Choroid plexus epithelial cell (primary cell): Measurements from ENCODE around the gene TXNRD3.
"Not testable (repeated sequence)": the region's sequence is repeated elsewhere in the genome, so short reads cannot be mapped to it uniquely, and the experiment has no call there.

ENCODE experiments used
- DNase-seq: peaks from one replicate; pipeline ENCODE4 v3.0.0-alpha.2; 2010; ENCODE audit warnings: low read depth
- H3K4me3 ChIP-seq: 2 replicates; pipeline ENCODE4 v1.5.1; 2011; ENCODE audit warnings: low read depth, mild to moderate bottlenecking, control low read depth, low read length, moderate library complexity
- CTCF ChIP-seq: conservative IDR thresholded peaks from 2 replicates; pipeline ENCODE4 v1.5.1; 2011; ENCODE audit warnings: low read depth, mild to moderate bottlenecking, control low read depth, inconsistent platforms, low read length, moderate library complexity

The TXNRD3 gene

DNA sequence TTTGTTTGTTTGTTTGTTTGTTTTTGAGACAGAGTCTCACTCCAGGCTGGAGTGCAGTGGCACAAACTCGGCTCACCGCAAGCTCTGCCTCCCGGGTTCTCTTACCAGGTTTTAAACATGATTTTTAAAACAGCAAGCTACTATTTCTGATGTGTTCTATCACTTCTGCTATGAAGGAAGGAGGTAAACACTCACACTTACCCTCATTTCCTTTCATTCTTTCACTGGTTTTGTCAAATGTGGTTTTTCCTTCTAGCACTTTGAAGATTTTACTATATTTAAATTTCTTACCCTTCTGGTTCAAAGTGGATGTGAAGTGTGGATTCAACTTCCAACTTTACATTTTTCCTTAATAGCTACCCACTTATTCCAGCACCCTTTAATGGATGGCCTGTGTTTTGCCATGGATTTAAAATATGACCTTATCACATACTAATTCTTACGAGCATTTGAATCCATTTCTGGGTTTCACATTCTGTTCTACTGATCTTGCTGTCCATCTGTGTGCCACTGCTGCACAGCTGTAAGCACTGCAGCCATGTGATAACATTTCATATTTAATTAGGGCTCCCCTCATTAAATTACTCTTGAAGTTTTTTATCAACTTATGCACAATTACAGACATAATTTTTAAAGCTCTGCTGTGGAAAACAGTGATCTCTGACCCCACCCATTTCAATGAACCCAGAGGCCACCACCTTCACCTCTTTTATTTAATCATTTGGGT lies 42.3 kb downstream of the TXNRD3 start:
- no peak for TF ChIP-seq CTCF
- no peak for DNase-seq
- no peak overlapping the region for H3K4me3 ChIP-seq

DNA sequence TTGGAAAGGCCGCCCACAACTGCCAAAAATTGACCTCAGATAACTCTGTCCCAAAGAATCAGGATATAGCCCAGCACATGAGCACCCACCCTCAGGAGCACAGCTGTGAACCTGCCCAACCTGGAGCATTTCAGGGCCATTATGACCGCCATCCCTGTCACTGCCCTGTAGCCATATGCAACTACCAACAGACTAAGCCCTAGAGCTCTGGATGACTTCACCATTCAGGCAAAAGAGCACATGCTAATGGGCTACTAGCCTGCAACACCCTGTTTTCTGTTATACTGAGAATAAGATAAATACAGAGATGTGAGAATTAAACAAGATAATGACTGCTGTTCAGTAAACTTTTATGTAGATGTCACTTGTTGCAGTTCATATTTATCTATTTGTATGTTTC lies 45.0 kb downstream of the TXNRD3 start:
- no peak for TF ChIP-seq CTCF
- H3K4me3 ChIP-seq, result no peak overlapping the region
- DNase-seq, result no peak

DNA sequence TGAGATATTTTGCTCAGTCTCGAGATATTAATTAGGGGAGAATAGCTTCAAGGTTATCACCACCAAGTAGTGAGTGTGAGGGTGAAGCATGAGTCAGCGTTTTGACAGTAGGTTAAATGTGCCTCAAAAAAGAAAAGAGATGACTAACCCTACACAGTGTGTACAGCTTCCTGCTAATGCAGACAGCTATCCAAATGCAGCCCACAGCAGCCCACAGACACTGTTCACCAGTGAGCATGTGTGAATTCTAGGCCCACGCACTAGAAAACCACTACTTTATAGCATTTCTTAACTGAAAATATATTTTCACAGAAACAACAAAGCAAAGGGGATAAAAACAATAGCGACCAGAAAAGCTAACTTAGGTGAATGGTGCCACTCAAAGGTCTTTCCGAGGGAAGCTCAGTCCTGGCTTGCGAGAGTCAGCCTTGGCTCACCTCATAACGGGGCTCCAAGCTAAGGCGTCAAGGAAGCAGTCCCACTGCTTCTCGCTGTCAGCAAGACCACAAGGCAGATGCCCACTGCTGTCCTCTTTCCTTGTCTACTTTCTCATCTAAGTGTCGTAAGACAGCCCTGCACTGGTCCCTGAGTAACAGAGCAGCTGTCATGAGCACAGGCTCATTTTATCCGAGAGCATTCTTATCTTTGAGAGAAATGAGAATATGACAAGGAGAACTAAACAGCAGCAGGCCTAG lies 47.6 kb downstream of the TXNRD3 start:
- peak; percentile 68 for DNase-seq
- no peak for TF ChIP-seq CTCF
- H3K4me3 ChIP-seq, result no peak overlapping the region

DNA sequence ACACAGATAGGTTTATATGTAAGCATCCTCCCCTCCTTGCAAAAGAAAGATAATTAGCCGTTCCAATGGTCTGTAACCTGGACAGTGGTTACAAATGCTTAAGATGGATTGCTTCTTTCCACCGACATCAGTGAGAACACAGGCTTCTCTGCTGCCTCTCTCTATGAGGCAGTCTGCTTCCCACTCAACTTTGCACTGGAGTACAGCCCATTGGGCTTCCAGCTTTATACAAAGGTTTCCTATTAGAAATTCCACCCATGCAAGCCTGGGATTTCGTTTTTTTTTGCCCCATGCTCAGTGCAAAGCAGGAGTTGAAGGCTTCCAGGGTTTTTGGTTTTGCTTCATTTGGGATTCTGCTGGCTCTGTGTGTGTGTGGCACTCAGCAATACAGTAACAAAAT lies 48.9 kb downstream of the TXNRD3 start:
- no peak for DNase-seq
- no peak overlapping the region for H3K4me3 ChIP-seq
- TF ChIP-seq CTCF, result no peak

GRCh38 chr3:126604691-126605090 lies 50.2 kb downstream of the TXNRD3 start:
- H3K4me3 ChIP-seq, result no peak overlapping the region
- no peak for TF ChIP-seq CTCF
- DNase-seq, result no peak

- no peak overlapping the region for H3K4me3 ChIP-seq
- TF ChIP-seq CTCF, result no peak
- no peak for DNase-seq
These were observed 55.8 kb downstream of the TXNRD3 start for GRCh38 chr3:126599101-126599500.

DNA sequence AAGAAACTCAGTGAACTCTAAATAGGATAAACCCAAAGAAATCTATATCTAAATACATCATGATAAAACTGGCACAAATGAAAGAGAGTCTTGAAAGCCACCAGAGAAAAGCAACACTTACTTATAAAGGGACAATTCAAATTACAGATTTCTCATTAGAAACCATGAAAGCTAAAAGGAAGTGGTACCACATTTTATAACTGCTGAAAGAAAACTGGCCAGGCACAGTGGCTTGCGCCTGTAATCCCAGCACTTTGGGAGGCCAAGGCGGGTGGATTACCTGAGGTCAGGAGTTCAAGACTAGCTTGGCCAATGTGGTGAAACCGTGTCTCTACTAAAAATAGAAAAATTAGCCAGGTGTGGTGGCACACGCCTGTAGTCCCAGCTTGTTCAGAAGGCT lies 59.4 kb downstream of the TXNRD3 start:
- not testable (repeated sequence) for H3K4me3 ChIP-seq, DNase-seq

DNA sequence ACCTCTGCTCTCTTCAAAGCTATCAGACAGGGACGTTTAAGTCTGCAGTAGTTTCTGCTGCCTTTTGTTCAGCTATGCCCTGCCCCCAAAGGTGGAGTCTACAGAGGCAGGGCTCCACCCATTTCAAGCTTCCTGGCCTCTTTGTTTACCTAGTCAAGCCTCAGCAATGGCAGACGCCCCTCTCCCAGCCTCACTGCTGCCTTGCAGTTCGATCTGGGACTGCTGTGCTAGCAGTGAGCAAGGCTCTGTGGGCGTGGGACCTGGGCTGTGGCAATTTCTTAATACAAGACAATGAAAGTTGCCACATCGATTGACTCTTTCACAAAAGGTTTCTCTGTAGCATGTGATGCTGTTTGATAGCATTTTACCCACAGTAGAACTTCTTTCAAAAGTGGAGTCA lies 63.4 kb downstream of the TXNRD3 start:
- H3K4me3 ChIP-seq, DNase-seq: not testable (repeated sequence)
